Chondrocyte (in vitro differentiated cells): ENCODE results near the gene NHERF2. TPM values are rescaled to one million over a fixed set of nuclear protein-coding genes. Genes with fewer than 3 reads are reported as not detected.

Experiments used
- DNase-seq: peaks from one replicate; pipeline ENCODE4 v3.0.0; 2021; ENCODE audit warnings: mixed read lengths, low spot score
- H3K27ac Mint-ChIP-seq: one replicate; pipeline ENCODE4 v1.8.0; 2021; ENCODE audit warnings: mild to moderate bottlenecking, moderate library complexity, mixed read lengths; ENCODE audit not compliant: unreplicated experiment
- H3K27me3 Mint-ChIP-seq: 2 replicates; pipeline ENCODE4 v1.8.0; 2021; ENCODE audit warnings: low read depth, mixed read lengths
- H3K36me3 Mint-ChIP-seq: 2 replicates; pipeline ENCODE4 v1.8.0; 2021; ENCODE audit warnings: low read depth, mixed read lengths
- H3K4me1 Mint-ChIP-seq: 2 replicates; pipeline ENCODE4 v1.8.0; 2021; ENCODE audit warnings: low read depth, mild to moderate bottlenecking, mixed read lengths
- H3K4me3 Mint-ChIP-seq: one replicate; pipeline ENCODE4 v1.8.0; 2021; ENCODE audit warnings: mild to moderate bottlenecking, moderate library complexity, mixed read lengths; ENCODE audit not compliant: unreplicated experiment
- H3K9me3 Mint-ChIP-seq: 2 replicates; pipeline ENCODE4 v1.8.0; 2021; ENCODE audit warnings: low read depth, mixed read lengths
- CTCF ChIP-seq: fragments of 200-600 bp; sonication (generic); IDR thresholded peaks from 2 replicates; pipeline ENCODE4 v1.5.0; 2021; ENCODE audit warnings: antibody characterized with exemption, mild to moderate bottlenecking, moderate library complexity
- total RNA-seq: library from RNA; stranded (reverse); gene quantifications from 3 replicates; pipeline ENCODE4 v1.2.1, GENCODE V29; 2021

Gene NHERF2
- total RNA-seq, 1 donor from 2014 or later: 87.0 TPM

DNA sequence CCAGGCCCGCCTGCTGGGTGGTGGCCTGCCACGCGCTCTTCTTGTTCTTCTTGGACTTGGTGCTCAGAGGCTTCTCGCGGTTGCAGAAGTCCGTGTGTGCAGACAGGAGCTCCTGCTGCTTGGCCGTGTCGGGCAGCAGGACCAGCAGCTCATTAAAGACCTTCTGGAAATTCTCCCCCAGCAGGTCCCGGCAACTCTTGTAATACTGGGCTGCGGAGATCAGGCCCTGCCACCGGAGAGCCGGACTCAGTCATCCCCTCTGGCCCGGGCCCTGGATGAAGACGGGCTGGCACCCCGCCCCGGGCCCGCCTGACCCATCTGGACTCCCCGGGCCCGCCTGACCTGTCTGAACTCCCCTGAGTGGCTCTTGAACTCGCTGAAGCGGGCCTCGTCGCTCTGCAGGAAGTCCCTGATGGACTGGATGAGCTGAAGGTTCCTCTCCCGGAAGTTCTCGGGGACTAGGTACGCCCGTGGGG lies 28.3 kb upstream of the NHERF2 start:
- H3K27ac Mint-ChIP-seq: no peak overlapping the region
- H3K36me3 Mint-ChIP-seq: peaks cover 13% of the 10 kb centered on the region
- H3K4me3 Mint-ChIP-seq: no peak overlapping the region
- DNase-seq: no peak
- peaks cover 2% of the 10 kb centered on the region for H3K4me1 Mint-ChIP-seq
- no peaks in the 10 kb centered on the region for H3K27me3 Mint-ChIP-seq
- no peak for TF ChIP-seq CTCF
- H3K9me3 Mint-ChIP-seq: no peaks in the 10 kb centered on the region

DNA sequence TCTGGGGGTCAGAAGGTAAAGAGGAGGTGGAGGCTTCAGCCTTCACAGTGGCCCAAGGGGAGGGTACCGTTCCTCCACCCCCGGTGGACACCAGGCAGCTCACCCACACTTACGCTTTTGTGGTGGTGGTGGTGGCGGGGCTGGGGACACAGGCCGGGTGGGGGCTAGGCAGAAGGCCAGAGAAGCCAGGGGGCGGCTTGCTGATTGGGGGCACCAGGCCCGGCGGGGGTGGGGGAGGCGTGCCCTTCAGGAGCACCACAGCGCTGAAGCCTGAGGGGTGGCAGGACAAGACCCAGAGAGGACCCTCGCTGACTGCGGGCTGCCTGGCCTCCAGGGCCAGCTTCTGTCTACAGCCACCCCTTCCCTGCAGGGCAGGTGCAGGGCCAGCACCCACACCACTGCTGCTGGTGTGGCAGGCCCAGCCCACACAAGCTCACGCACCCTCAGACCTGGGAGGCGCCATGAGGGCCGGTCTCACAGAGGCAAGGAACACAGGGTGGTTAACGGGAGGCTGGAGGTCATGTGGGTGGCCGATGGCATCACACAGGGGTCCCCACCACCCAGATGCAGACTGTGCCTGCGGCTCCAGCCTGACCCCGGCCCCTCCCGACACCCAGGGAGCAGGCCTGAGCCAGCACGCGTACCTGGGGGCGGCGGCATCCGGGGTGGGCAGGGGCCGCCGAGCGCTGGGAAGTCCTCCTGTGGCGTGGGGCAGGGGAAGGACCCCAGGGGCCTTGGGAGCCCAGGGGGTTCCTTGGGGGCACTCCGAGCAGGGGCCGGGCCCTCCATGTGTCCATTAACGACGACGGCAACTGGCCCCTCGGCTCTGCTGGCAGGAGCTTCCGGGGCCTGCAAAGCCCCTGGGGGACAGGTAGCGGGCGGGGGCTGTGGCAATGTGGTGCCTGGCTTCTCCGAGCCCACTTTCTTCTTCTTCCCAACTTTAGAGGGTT lies 27.6 kb upstream of the NHERF2 start:
- peaks cover 13% of the 10 kb centered on the region for H3K36me3 Mint-ChIP-seq
- peaks cover 6% of the 10 kb centered on the region for H3K4me1 Mint-ChIP-seq
- H3K9me3 Mint-ChIP-seq: no peaks in the 10 kb centered on the region
- H3K27ac Mint-ChIP-seq: no peak overlapping the region
- DNase-seq: no peak
- no peak for TF ChIP-seq CTCF
- no peak overlapping the region for H3K4me3 Mint-ChIP-seq
- H3K27me3 Mint-ChIP-seq: no peaks in the 10 kb centered on the region

- H3K4me3 Mint-ChIP-seq: no peak overlapping the region
- no peaks in the 10 kb centered on the region for H3K27me3 Mint-ChIP-seq
- peaks cover 13% of the 10 kb centered on the region for H3K4me1 Mint-ChIP-seq
- no peak for DNase-seq
- H3K36me3 Mint-ChIP-seq: peaks cover 13% of the 10 kb centered on the region
- no peak overlapping the region for H3K27ac Mint-ChIP-seq
- no peak for TF ChIP-seq CTCF
- no peaks in the 10 kb centered on the region for H3K9me3 Mint-ChIP-seq
Observed at GRCh38 chr16:1999866-2000514, 26.7 kb upstream of the NHERF2 start.

GRCh38 chr16:2001035-2001434 lies 25.7 kb upstream of the NHERF2 start:
- Mint-ChIP-seq H3K4me1 (peaks cover 16% of the 10 kb centered on the region), H3K4me3 (no peak overlapping the region), H3K27me3 (no peaks in the 10 kb centered on the region), H3K36me3 (peaks cover 11% of the 10 kb centered on the region), H3K27ac (no peak overlapping the region), H3K9me3 (no peaks in the 10 kb centered on the region)
- TF ChIP-seq CTCF: no peak
- DNase-seq: no peak
